Erythroblast (primary cell): ENCODE results near the gene FBXO42.

ENCODE experiments used
- GATA1 ChIP-seq: IDR thresholded peaks from 2 replicates; pipeline ENCODE4 v1.6.1; 2011; ENCODE audit warnings: low read depth, mild to moderate bottlenecking, control low read depth, low read length, moderate library complexity
- POLR2A ChIP-seq: IDR thresholded peaks from 2 replicates; pipeline ENCODE4 v1.6.1; 2011; ENCODE audit warnings: mild to moderate bottlenecking, low read length

DNA sequence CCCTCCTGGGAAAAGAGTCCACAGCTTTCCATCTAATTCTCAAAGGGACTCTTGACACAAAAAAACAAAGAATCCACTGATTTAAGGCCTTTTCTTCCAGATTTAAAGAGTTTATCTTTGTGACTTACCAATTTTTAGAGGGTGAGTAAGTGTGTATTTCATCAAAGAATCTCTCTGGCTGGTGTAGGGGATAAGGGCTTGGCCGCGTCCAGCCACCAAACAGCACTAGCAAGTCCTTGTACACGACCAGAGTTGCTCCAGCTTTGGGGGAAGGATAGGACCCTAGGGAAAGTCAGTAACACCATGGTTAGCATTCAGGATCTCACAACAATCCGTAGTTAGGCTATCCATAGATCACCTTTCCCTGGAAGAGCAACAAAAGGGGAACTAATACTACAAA lies 95.8 kb downstream of the FBXO42 start:
- TF ChIP-seq POLR2A (no peak), GATA1 (no peak)
